ENCODE results near the gene CDC42EP3.

- TF ChIP-seq CTCF (conservative IDR thresholded peaks at IDR 0.05) = no peak
- no peak for TF ChIP-seq ZFX (IDR thresholded peaks at IDR 0.05)
These were observed 25.6 kb downstream of the CDC42EP3 start for GRCh38 chr2:37645836-37646235.

All from C4-2B (cell line).